CD4-positive, alpha-beta T cell treated with Interleukin-10 for 1 hour (primary cell): ENCODE results near the gene PNLDC1.
A peak's percentile ranks its signal among the peaks of the same experiment; 100 is the strongest.
"Not testable (repeated sequence)": the region's sequence is repeated elsewhere in the genome, so short reads cannot be mapped to it uniquely, and the experiment has no call there.

ENCODE experiments used
- DNase-seq: peaks from one replicate; pipeline ENCODE4 v3.0.0-alpha.2; 2020

Gene PNLDC1

DNA sequence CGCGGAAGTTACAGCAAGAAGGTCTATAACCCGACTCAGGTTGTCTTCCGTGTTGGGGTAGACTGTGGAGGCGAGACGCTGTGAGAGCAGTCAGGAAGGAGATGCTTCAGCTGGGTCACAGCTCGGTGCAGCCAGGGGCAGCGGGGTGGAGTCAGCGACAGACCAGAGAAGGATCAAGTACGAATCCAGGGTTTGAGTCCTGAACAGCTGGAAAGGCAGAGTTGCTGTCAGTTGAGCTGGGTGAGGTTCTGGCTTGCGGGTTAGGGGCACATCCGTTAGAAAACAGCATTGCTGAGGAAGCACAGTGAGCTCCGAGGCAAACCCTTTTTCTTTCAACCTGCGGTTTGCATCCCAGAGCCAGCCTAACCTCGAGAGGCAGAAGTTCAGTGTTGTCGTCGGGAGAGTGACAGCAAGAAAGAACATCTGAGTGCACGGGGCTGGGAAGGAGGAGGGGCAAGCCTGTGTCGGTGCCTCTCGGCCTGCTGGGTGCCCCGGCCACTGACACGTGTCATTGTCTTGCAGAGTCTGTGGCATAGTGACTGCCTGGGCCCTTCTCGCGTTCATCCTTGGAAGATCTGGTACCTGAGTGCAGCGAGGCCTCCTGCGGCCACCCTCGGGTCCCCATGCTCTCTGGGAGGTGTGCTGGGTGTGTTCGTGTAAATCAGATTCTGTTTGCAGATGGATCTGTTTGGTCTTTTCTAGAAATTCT, 20.0 kb downstream of the PNLDC1 start:
- DNase-seq, result peak; percentile 36

DNA sequence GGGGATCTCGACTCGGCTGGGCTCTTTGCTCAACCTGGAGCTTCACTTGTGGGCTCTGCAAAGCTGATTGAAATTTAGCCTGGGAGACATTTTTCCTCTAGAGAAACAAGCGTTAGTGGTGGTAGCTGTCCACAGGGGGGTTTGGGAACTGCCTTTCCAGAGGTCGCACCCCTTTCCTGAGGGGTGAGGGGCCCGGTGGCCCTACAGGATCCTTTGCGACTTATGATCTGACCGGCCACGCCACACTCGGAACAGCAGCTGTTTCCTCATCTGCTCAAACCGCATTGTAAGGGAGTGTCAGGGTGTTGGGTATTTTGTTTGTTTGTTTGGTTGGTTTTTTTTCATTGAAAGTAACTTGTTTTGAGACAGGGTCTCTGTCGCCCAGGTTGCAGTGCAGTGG, 21.0 kb downstream of the PNLDC1 start:
- DNase-seq, result no peak

DNA sequence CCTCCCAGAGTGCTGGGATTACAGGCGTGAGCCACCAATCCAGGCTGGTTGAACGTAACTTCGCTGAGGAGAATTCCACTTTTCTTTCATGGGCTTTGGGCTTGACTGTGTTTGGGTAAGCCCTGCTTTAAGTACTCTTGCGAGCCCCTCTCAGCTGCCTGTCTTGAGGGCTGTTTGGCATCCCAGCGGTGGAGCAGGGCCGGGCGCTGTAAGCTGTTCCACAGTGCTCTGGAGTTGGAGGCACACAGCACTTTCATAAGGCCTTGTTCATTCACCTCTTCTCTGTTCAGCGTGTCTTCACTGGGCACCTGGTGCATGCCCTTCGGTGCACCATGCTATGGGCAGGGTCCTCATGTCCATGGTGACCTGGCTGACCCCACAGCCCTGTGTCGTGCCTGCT, 21.6 kb downstream of the PNLDC1 start:
- no peak for DNase-seq

DNA sequence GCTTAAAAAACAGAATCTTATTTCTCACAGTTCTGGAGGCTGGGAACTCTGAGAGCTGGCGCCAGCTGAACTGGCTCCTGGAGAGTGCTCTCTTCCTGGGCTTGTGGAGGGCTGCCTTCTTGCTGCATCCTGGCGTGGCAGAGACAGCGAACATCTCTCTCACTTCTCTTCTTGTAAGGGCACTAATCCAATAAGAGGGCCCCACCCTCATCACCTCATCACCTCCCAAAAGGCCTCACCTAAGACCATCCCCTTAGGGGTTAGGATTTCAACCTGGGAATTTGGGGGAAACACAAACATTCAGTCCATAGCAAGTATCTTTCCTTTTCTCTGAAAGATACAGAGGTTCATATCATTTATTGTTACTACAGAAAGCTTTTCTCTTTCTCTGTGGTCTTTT, 23.9 kb downstream of the PNLDC1 start:
- DNase-seq, result no peak

DNA sequence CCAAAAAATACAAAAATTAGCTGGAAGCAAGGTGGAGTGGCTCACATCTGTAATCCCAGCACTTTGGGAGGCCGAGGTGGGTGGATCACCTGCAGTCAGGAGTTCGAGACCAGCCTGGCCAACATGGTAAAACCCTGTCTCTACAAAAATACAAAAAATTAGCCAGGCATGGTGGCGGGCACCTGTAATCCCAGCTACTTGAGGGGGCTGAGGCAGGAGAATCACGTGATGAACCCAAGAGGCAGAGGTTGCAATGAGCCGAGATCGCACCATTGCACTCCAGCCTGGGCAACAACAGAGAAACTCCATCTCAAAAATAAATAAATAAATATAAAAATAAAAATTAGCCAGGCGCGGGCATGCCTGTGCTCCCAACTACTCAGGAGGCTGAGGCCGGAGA, 24.6 kb downstream of the PNLDC1 start:
- DNase-seq, result not testable (repeated sequence)

DNA sequence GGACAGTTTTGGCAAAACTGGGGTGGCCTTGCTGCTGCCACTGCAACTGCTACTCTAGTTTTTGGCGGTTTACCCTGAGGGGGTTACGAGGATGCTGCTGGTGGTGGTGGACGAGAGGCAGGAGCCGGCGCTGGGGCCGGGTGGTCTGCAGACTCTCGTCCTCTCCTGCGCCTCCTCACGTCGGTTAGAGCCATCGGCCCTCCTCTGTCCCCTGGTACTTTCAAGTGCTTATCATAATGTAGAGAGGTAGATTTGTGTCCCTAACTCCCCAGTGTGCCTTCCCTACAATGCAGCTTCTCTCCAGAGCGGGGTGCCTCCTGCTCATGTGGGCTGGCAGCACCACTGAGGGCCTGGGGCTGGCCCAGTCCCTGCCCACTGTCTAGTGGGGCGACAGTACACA, 25.9 kb downstream of the PNLDC1 start:
- no peak for DNase-seq

DNA sequence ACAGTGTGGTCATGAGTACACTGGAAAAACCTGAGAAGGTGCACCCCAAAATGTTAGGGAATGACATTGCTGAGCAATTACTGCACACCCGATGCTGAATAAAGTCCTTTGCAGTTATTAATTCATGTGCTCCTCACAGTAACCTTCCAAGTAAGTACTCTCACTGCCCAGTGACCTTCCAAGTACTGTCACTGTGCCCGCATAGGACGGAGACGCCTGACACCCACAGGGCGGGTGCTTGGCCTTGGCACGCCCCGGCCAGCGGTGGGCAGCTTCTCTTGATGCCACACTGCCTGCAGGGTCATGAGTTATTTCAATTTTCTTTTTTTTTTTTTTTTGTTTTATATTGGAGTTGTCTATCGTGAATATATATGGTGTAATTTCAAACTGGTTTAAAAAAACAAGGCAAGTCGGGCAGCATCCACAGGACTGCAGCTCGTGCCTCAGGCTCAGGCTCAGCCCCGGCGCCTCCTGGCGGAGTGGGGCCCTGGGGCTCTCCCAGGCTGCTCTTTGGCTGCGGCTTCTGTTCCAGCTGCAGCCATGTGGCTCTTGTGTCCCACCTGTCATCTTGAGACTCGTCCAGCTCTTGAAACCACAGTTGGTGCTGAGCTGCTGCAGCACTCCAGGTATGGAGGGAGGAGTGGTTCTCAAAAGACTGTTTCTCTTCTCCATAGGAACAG, 27.0 kb downstream of the PNLDC1 start:
- DNase-seq, result no peak

DNA sequence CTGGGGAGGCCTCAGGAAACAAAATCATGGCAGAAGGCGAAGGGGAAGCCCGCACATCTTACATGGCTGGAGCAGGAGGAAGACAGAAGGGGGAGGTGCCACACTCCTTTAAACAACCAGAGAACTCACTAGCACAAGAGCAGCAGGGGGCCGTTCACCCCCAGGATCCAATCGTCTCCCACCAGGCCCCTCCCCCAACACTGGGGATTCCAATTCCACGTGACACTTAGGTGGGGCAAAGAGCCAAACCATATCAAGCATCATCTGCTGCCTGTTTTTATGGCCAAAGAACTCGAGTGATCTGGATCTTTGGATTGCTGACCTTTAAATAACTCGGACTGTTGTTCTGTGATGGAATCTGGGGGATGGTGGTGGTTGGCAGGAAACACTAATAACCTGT, 28.0 kb downstream of the PNLDC1 start:
- no peak for DNase-seq

DNA sequence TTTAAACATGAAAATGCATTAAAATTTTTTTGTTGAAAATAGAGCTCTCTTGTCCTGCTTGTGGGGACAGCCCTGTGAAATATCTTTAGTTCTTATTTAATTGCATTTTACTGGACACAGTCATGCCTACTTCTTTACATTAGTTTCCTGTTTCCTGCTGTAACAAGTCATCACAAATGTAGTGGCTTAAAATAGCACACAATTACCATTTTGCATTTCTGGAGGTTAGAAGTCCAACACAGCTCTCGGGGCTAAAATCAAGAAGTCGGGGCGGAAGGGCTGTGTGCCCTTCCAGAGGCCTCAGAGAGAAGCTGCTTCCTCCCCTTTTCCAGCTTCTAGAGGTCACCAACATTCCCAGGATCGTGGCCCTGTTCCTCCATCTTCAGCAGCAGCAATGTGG, 29.4 kb downstream of the PNLDC1 start:
- no peak for DNase-seq

DNA sequence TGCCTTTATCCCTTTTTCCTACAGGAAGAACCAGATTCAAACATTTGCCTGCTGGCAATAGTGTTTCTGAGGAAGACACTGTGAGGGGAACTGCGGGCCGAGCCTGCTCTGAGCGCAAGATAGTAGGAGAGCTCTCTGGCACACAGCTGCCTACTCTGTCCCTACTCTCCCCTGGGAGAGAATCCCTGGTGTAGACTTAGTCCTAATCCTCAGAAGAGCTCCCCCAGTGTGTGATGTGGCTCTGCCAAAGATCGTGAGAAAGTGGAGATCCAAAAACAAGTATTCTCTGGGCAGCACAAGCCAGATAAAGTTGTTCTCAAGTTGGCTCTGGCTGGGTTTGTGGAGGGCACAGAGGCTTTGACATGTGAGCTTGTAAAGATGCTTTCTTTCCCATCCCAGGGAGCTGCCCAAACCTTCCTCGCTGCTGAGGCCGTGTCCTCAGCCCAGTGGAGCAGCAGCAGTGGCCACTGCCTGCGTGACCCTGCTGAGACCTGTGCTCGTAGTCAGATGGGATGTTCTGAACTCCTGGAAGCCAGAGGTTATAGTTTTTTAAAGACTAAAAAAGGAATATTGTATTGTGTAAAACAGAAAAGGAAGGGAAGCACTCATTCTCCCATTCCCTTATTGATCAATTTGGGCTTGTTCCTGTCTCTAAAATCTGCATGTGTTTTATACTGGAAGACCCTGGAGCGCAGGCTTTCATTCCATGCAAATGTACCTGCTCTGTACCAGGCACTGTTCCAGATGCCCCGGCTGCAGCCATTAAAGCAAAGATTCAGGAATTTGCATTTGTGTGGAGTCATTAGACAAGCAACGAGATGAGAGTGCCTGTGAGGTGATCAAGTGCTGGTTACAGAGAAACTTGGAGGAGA, 30.7 kb downstream of the PNLDC1 start:
- DNase-seq, result no peak

DNA sequence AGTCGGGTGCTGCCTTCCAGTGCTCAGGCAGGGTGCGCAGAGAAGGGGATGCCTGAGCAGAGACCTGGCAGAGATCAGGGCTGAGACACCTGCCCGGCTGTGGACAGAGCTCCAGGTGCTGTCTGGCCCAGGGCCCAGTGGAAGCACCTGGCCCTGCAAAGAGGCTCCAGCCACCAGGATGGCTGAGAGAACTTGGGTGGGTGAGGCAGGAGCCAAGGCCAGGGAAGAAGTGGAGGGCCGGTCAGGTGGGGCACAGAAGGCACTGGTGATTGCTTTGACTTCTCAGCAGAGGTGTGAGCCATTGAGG, 31.2 kb downstream of the PNLDC1 start:
- no peak for DNase-seq

DNA sequence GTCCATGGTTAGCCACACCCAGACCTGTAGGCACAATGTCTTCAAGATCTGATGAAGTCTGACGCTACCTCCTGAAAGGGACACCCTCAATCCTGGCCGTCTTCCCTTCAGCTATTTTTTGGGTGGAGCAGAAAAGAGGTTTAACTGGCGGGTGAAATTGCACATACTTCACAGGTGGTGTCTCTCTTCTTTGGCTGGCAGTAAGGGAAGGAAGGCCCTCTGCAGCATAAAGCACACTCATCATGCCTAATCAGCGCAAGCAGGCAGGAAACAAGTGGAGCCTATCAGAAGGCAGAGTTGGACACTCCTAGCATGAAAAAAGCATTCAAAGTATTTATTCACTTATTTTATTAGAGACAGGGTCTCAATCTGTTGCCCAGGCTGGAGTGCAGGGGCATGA, 32.9 kb downstream of the PNLDC1 start:
- no peak for DNase-seq

DNA sequence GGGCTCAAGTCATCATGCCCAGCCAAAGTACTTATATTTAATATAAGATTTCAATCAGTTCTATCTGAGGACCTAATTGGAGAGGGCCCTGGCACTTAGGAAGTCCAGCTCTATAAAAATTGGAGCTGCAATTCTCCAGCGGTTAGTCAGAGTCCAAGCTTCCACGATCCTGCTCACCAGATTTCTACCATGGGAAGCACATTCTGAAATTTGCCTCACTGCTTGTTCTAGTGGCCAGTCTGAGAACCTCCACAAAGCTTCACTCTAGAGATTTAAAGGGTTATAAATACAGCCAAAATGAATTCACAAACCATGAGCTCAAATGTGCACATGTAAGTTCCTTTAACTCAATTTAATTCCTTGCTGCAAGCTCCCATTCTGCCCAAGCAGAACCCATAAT, 33.5 kb downstream of the PNLDC1 start:
- no peak for DNase-seq

DNA sequence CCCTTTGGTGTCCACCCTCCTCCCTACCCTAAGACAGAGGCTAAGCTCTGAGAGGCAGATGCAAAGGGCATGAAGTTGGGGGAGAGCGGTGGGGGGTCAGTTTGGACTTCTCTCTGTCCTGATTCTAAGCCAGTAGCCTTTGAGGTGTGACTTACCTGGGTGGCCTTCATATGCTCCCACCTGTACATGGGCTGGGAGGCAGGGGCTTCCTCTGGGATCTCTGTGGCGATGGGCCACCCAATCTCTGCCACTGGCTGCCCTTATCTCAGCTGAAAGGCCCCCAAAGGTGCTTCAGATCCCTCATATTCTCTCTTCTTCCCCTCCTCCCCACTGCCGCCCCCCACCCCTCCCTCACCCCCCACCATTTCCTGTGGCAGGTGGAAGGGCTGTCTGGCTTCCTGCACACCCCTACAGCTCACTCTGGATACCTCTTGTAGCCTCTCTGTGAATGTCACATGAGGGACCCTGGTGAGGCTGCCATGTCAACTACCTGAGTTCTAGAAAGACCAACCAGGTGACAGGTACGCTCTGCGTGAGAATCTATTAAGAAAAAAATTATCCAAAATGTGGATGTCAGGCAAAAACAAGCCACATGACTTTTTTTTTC, 34.0 kb downstream of the PNLDC1 start:
- DNase-seq, result no peak

DNA sequence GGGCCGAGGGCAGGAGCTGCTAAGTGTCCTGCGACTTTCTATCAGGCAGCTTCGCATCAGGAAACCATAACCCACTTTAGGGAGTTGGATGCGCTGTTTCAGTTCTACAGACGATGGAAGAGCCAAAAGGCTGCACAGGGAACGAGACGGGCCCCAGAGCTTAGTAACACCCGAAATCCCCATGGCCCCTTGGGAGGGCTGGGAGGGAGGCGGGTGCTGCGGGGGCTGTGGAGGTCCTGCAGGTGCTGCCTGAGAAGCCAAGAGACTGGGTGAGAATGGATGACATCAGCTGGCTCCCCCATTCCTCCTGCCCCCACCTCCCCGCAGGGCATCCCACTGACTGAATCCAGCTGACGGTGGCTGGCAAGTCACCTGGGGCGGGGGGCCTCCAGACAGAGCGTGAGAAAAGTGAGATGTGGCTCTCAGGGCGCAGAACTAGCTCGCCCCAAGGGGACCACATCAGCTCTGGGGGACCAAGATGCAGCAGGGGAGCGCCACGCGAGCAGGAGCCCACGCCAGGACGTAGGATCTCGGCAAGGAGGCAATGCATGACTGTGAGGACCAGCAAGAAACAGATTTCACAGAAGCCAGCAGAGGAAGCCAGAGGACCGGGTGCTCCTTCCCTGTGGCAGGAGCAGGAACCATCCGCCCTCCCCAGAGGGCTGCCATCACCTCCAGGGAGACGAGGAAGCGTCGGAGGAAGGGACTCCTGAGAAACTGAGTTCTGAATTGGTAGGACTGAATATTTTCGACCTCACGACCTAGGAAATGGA, 36.8 kb downstream of the PNLDC1 start:
- DNase-seq, result no peak

DNA sequence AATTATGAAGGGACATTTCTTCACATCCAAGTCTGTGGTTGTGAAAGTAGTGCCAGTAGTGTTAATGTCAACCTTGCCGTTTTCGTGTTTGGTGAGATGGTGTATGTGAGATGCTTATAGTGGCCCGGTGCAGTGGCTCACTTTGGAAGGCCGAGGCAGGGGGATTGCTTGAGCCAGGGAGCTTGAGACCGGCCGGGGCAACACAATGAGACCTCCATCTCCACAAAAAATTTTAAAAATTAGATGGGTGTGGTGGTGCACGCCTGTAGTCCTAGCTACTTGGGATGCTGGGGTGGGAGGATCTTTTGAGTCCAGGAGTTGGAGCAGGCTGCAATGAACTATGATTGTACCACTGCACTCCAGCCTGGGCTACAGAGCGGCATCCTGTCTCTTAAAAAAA, 37.4 kb downstream of the PNLDC1 start:
- DNase-seq, result no peak

DNA sequence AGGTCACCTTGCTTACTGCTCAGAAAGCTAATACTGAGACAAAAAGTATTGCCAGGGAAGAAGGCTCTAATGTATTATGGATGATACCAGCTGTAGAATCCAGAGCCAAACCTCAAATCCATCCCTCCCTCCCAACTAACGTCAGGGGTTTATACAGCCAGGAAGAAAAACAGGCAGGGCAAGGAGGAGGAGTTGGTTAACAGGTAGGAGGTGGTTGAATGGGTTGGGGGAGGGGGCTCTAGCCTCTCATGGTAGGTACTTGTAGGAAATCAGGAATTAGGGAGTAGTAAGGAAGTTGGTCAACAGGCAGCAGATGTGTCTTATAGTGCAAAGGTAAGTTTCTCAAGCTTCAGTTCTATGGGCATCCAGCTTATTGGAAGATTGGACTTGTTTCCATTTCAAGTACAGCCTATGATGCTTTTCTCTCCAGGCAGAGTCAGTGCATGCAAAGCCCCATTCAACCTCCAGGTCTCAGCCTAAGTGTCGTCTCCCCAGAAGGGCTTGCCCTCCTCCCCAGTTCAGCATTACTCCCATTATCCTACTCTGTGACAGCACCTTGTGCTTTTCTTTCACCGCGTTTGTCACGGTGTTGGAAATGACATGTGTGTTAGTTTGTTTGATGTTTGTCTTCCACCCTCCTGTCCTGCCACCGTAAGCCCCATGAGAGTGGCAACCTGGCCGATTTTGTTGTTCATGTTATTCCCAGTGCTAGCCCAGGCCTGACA, 38.1 kb downstream of the PNLDC1 start:
- no peak for DNase-seq

DNA sequence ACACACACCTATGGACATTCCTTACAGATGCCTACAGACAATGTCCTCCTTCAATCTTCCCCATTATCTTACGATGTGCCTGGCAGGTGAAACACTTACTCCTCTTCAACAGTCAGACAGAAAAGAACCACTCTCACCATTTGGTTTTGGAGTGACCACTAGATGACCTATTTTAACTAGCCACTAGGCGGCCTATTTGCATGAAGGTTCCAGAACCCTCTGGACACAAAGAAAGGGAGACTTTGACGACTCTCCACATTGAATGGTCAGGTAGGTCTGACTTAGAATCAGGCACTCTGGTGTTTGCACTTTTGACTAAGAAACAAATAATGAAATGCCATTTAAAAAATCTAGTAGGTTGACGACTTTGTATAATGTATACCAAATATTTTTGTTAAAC, 42.0 kb downstream of the PNLDC1 start:
- no peak for DNase-seq

DNA sequence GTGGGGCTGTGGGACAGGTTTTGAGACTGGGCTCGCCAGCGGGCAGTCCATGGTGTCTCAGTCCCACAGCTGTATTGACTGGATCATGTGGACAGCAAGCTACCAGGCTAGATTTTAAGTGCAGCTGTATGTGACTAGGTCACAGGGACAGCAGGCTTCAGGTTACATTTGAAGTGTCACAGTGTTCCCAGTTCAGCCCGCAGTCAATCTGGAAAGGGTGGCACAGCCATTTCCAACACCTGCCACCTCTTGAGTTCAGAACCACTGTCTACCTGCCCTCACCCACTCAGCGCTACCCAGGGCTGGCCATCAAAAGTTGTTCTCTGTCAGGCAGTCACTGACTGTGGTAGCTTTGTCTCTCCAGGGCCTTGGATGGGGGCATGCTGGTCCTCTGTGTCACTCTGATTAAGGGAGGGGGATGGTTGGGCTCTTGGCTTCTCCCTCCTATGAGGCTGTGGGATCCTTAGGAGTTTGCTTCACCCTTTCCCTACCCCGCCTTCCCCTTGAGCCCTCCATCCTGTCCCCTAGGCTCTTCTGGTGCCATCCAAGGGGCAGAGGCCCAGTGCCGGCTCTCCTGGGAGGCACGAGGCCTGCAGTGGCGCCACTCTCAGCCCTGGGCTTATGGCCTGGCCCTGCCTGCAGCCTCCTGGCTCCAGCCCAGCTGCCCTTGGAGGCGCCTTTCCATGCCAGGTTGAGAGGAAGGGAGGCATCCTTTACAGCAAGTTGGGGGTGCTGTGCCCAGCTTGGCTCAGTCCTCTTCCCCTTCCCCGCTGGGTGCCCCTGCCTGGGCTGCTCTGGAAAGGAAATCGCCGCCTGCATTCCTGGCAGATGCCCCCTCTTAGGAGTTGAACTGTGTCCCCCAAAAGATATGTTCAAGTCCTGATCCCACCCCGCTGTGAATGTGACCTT, 44.9 kb downstream of the PNLDC1 start:
- no peak for DNase-seq

DNA sequence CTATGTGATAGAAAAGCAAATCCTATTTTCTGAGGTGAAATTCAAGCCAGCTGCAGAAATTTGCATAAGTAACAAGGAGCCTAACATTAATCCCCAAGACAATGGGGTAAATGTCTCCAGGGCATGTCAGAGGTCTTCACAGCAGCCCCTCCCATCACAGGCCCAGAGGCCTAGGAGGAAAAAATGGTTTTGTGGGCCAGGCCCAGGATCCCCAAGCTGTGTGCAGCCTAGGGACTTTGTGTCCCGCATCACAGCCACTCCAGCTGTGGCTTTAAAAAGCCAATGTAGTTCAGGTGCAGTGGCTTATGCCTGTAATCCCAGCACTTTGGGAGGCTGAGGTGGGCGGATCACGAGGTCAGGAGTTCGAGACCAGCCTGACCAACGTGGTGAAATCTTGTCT, 48.5 kb downstream of the PNLDC1 start:
- not testable (repeated sequence) for DNase-seq

DNA sequence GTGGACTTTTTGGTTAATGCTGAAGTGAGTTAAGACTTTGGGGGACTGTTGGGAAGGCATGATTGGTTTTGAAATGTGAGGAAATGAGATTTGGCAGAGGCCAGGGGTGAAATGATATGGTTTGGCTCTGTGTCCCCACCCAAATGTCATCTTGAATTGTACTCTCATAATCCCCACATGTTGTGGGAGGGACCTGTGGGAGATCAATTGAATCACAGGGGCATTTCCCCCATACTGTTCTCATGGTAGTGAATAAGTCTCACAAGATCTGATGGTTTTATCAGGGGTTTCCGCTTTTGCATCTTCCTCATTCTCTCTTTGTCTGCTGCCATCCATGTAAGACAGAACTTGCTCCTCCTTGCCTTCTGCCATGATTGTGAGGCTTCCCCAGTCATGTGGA, 49.8 kb downstream of the PNLDC1 start:
- DNase-seq, result not testable (repeated sequence)
